PC-3 (cell line): ENCODE measurements around the gene EXOC7.
"Not testable (repeated sequence)": the region's sequence is repeated elsewhere in the genome, so short reads cannot be mapped to it uniquely, and the experiment has no call there.

Experiments
- EZH2 ChIP-seq: fragments of 300-600 bp; sonication (generic); IDR thresholded peaks from one replicate; pipeline ENCODE4 v1.6.1; 2017; ENCODE audit warnings: antibody characterized with exemption, mild to moderate bottlenecking, low read length; ENCODE audit not compliant: unreplicated experiment
- EZH2phosphoT487 ChIP-seq: fragments of 300-600 bp; sonication (generic); IDR thresholded peaks from 2 replicates; pipeline ENCODE4 v1.6.1; 2018; ENCODE audit warnings: mild to moderate bottlenecking, antibody characterized with exemption, low read length, borderline replicate concordance
- TF ChIP-seq, protein P1 (sequence below): fragments of 300-600 bp; sonication (generic); conservative IDR thresholded peaks from 2 replicates; pipeline ENCODE4 v1.5.1; 2017; ENCODE audit warnings: antibody characterized with exemption, low read depth, mild to moderate bottlenecking, low read length

DNA sequence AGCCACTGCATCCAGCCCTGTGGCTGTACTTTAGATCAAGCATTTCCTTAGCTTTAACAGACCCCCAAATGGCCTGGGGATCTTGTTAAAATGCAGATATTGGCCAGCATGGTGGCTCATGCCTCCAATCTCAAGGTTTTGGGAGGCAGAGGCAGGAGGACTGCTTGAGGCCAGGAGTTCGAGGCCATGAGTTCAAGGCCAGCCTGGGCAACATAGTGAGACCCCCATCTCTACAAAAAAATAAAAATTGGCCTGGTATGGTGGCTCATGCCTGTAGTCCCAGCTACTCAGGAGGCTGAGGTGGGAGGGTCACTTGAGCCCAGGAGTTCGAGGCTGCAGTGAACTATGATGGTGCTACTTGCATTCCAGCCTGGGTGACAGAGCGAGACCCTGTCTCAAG, 60.7 kb downstream of the EXOC7 start:
- TF ChIP-seq, protein P1, sequence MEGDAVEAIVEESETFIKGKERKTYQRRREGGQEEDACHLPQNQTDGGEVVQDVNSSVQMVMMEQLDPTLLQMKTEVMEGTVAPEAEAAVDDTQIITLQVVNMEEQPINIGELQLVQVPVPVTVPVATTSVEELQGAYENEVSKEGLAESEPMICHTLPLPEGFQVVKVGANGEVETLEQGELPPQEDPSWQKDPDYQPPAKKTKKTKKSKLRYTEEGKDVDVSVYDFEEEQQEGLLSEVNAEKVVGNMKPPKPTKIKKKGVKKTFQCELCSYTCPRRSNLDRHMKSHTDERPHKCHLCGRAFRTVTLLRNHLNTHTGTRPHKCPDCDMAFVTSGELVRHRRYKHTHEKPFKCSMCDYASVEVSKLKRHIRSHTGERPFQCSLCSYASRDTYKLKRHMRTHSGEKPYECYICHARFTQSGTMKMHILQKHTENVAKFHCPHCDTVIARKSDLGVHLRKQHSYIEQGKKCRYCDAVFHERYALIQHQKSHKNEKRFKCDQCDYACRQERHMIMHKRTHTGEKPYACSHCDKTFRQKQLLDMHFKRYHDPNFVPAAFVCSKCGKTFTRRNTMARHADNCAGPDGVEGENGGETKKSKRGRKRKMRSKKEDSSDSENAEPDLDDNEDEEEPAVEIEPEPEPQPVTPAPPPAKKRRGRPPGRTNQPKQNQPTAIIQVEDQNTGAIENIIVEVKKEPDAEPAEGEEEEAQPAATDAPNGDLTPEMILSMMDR = not testable (repeated sequence)
- not testable (repeated sequence) for TF ChIP-seq EZH2, EZH2phosphoT487
